Lower leg skin (tissue), 4 donors: ENCODE measurements around the gene CTLA4. TPM values are rescaled to one million over a fixed set of nuclear protein-coding genes. Genes with fewer than 3 reads are reported as not detected.

Experiments
- DNase-seq, 2 donors: peaks; one replicate each; pipeline ENCODE4 v3.0.0-alpha.2; 2019; ENCODE audit warnings: low spot score in 2 of 2
- H3K4me3 ChIP-seq: fragments of 200-600 bp; sonication (generic); 2 replicates; pipeline ENCODE4 v1.5.1; 2017; ENCODE audit warnings: mild to moderate bottlenecking, low read depth; ENCODE audit not compliant: poor library complexity, severe bottlenecking
- CTCF ChIP-seq, 3 donors: fragments of 450-650 bp; IDR thresholded peaks; one replicate each; pipeline ENCODE4 v1.5.1; 2016; ENCODE audit warnings: antibody characterized with exemption in 3 of 3, mild to moderate bottlenecking in 3 of 3, moderate library complexity in 2 of 3
- POLR2A ChIP-seq, 2 donors: fragments of 450-650 bp; IDR thresholded peaks; one replicate each; pipeline ENCODE4 v1.6.1; 2016 to 2017; ENCODE audit warnings: antibody characterized with exemption in 2 of 2, mild to moderate bottlenecking in 1 of 2, moderate library complexity in 1 of 2
- WGBS, 2 donors: methylation state at CpG; one replicate each; pipeline ENCODE4 v1.1.5; 2018; 5-methylcytosine and 5-hydroxymethylcytosine counted together
- intact Hi-C: fragments of 100-400 bp; cut with DNase I; formaldehyde crosslinking; loops from one replicate; pipeline ENCODE4 v1.15.0; 2023; ENCODE audit warnings: low total_unique reads
- total RNA-seq, 4 donors: library from RNA; depleted of rRNA; stranded (reverse); fragments of >200 nt; gene quantifications; one replicate each; pipeline ENCODE4 v1.1.0, GENCODE V29; 2016

CTLA4 gene
- total RNA-seq, 4 donors from 2014 or later, result 0.45 TPM; not detected in 3

- intact Hi-C loops, result no loop called here
- WGBS, 2 donors, result 85 to 87% methylated on average over 3 of the region's 3 CpGs
- H3K4me3 ChIP-seq, result no peak overlapping the region
- DNase-seq, result no peak
- no peak for TF ChIP-seq POLR2A (IDR thresholded peaks at IDR 0.05)
- TF ChIP-seq CTCF (IDR thresholded peaks at IDR 0.05), result no peak
Observed at GRCh38 chr2:203886661-203887151, 19.1 kb downstream of the CTLA4 start.

DNA sequence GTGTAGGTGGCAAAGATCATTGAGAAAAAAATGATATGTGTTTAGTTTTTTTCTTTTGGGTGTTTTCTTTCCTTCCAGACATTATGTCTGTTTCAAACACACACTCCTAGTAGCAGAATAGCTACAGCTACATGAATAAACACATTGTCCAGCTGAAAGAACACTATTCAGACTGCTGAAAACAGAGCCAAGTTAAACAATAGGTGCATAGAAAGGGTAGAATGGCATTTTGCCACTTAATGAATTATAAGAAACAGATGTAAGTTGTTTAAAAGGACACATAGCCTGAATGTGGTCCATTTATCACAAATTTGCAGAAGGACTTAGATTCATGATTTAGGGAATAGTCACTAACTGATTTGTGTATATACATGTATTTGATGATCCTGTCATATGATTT, 20.1 kb downstream of the CTLA4 start:
- no peak overlapping the region for H3K4me3 ChIP-seq
- DNase-seq, result no peak
- TF ChIP-seq CTCF (IDR thresholded peaks at IDR 0.05), result no peak
- intact Hi-C loops, result no loop called here

DNA sequence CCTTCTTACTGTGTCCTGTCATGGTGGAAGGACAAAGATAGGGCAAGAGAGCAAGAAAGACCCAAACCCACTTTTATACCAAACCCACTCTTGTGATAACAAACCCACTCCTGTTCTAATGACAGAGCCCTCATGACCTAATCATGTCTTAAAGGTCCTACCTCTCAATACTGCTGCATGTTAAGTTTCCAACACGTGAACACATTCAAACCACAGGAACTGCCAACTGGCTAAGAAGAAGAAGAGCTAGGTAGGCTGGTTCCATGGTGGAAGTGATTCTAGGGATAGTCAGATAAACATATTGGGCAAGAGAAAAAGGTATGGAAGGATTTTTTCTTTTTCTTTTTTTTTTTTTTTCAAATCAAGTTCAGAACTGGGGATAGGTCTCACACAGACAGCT, 22.0 kb downstream of the CTLA4 start:
- WGBS, 2 donors, result 86 to 95% methylated on average over 1 of the region's 1 CpG
- no peak for TF ChIP-seq POLR2A (IDR thresholded peaks at IDR 0.05)
- TF ChIP-seq CTCF (IDR thresholded peaks at IDR 0.05), result no peak
- intact Hi-C loops, result no loop called here
- DNase-seq, result no peak
- no peak overlapping the region for H3K4me3 ChIP-seq

GRCh38 chr2:203889944-203890343, 22.4 kb downstream of the CTLA4 start:
- 87 to 88% methylated on average over 1 of the region's 1 CpG for WGBS, 2 donors
- no peak overlapping the region for H3K4me3 ChIP-seq
- TF ChIP-seq POLR2A (IDR thresholded peaks at IDR 0.05) (no peak), CTCF (IDR thresholded peaks at IDR 0.05) (no peak)
- no peak for DNase-seq
- intact Hi-C loops, result no loop called here

DNA sequence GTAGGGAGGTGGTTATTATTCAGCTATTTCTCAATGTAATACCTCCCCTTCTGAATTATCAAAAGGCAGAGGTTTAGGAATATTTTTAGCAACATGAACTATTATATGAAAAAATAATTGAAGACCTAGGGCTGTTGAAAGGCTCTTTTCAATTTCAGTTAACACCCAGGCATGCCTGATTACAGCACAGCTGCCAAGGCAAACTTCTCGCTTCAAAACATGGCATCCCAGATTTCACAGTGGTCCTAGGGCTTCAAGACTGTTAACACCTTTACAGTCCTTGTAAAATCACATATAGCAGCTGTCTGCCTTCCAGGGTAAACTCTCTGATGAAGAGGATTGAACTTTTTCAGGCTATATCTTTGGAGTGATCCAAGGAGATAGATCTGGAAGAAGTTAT, 23.2 kb downstream of the CTLA4 start:
- intact Hi-C loops, result no loop called here
- DNase-seq, result no peak
- TF ChIP-seq CTCF (IDR thresholded peaks at IDR 0.05) (no peak), POLR2A (IDR thresholded peaks at IDR 0.05) (no peak)
- H3K4me3 ChIP-seq, result no peak overlapping the region
- WGBS, 2 donors, result 92 to 96% methylated on average over 1 of the region's 1 CpG

- intact Hi-C loops, result no loop called here
- TF ChIP-seq POLR2A (IDR thresholded peaks at IDR 0.05), result no peak
- no peak for TF ChIP-seq CTCF (IDR thresholded peaks at IDR 0.05)
- H3K4me3 ChIP-seq, result no peak overlapping the region
- WGBS, 2 donors, result 78 to 91% methylated on average over 2 of the region's 2 CpGs
- DNase-seq, result no peak
Observed at GRCh38 chr2:203891474-203891873, 23.9 kb downstream of the CTLA4 start.
